Liver (tissue), 9 donors: Measurements from ENCODE around the gene DMRT1. TPM values are rescaled to one million over a fixed set of nuclear protein-coding genes. Genes with fewer than 3 reads are reported as not detected.

Source experiments
- DNase-seq: peaks from one replicate; pipeline ENCODE4 v3.0.0-alpha.2; 2017; ENCODE audit warnings: low spot score
- H3K27ac ChIP-seq, 2 donors: one replicate each; pipeline ENCODE4 v1.7.0; 2013; ENCODE audit warnings: inconsistent platforms in 2 of 2, low read length in 2 of 2, control low read depth in 1 of 2, low read depth in 1 of 2, mild to moderate bottlenecking in 1 of 2
- H3K27me3 ChIP-seq, 4 donors: one replicate each; pipeline versions ENCODE4 v1.6.1 to v1.7.0; 2013; ENCODE audit warnings: low read length in 3 of 4, inconsistent platforms in 1 of 4, mild to moderate bottlenecking in 1 of 4, moderate library complexity in 1 of 4; ENCODE audit not compliant: control insufficient read depth in 4 of 4, insufficient read depth in 4 of 4
- H3K36me3 ChIP-seq, 4 donors: one replicate each; pipeline versions ENCODE4 v1.6.1 to v1.7.0; 2013; ENCODE audit warnings: low read length in 3 of 4, mild to moderate bottlenecking in 3 of 4, low read depth in 1 of 4, moderate library complexity in 1 of 4; ENCODE audit not compliant: control insufficient read depth in 4 of 4, insufficient read depth in 3 of 4
- H3K4me1 ChIP-seq, 4 donors: one replicate each; pipeline versions ENCODE4 v1.6.1 to v1.7.0; 2013; ENCODE audit warnings: low read length in 3 of 4, mild to moderate bottlenecking in 3 of 4, moderate library complexity in 1 of 4; ENCODE audit not compliant: control insufficient read depth in 4 of 4, insufficient read depth in 4 of 4
- H3K4me3 ChIP-seq, 3 donors: one replicate each; pipeline versions ENCODE4 v1.6.1 to v1.7.0; 2013; ENCODE audit warnings: low read length in 3 of 3, control low read depth in 1 of 3, low read depth in 1 of 3, mild to moderate bottlenecking in 1 of 3
- H3K9ac ChIP-seq, 2 donors: one replicate each; pipeline ENCODE4 v1.7.0; 2013; ENCODE audit warnings: low read length in 2 of 2, mild to moderate bottlenecking in 2 of 2, moderate library complexity in 2 of 2, control low read depth in 1 of 2, low read depth in 1 of 2
- H3K9me3 ChIP-seq, 4 donors: one replicate each; pipeline versions ENCODE4 v1.6.1 to v1.7.0; 2013; ENCODE audit warnings: low read length in 3 of 4; ENCODE audit not compliant: control insufficient read depth in 4 of 4
- EGR1 ChIP-seq, 2 donors: IDR thresholded peaks; 2 replicates each; pipeline ENCODE4 v1.6.1; 2016 to 2018; ENCODE audit warnings: antibody characterized with exemption in 2 of 2, low read depth in 2 of 2
- FOXA1 ChIP-seq: IDR thresholded peaks from 2 replicates; pipeline ENCODE4 v1.6.1; 2016; ENCODE audit warnings: antibody characterized with exemption
- FOXA2 ChIP-seq: IDR thresholded peaks from 2 replicates; pipeline ENCODE4 v1.6.1; 2016; ENCODE audit warnings: antibody characterized with exemption
- GABPA ChIP-seq, 2 donors: IDR thresholded peaks in 1 of 2; conservative IDR thresholded peaks in 1 of 2; 2 replicates each; pipeline ENCODE4 v1.6.1; 2016; ENCODE audit warnings: antibody characterized with exemption in 2 of 2, mild to moderate bottlenecking in 1 of 2, moderate library complexity in 1 of 2
- HNF4A ChIP-seq, 2 donors: conservative IDR thresholded peaks; 2 replicates each; pipeline ENCODE4 v1.6.1; 2016; ENCODE audit warnings: antibody characterized with exemption in 2 of 2, mild to moderate bottlenecking in 2 of 2
- NR2F2 ChIP-seq: IDR thresholded peaks from 2 replicates; pipeline ENCODE4 v1.6.1; 2016; ENCODE audit warnings: antibody characterized with exemption
- RAD21 ChIP-seq, 2 donors: IDR thresholded peaks; 2 replicates each; pipeline ENCODE4 v1.6.1; 2016; ENCODE audit warnings: antibody characterized with exemption in 2 of 2, mild to moderate bottlenecking in 2 of 2
- RXRA ChIP-seq, 2 donors: IDR thresholded peaks; 2 replicates each; pipeline ENCODE4 v1.6.1; 2017 to 2018; ENCODE audit warnings: antibody characterized with exemption in 2 of 2, mild to moderate bottlenecking in 1 of 2
- SP1 ChIP-seq: IDR thresholded peaks from 2 replicates; pipeline ENCODE4 v1.6.1; 2018; ENCODE audit warnings: antibody characterized with exemption, mild to moderate bottlenecking
- YY1 ChIP-seq: IDR thresholded peaks from 2 replicates; pipeline ENCODE4 v1.6.1; 2016; ENCODE audit warnings: antibody characterized with exemption, mild to moderate bottlenecking
- WGBS: extraction: QIAGEN DNeasy Blood & Tissue Kit; methylation state at CpG from one replicate; pipeline ENCODE4 v1.1.7; 2013; 5-methylcytosine and 5-hydroxymethylcytosine counted together
- polyA plus RNA-seq, 2 donors: library from polyadenylated mRNA; stranded (reverse) in 1 of 2; unstranded in 1 of 2; fragments of 200-250 nt in 1 of 2; fragments of >200 nt in 1 of 2; fragmentation: Nextera tagmentation in 1 of 2; extraction: Ambion mirVana in 1 of 2; gene quantifications; one replicate each; pipeline versions ENCODE4 v1.2.1 to v1.2.3, GENCODE V29; 2013 to 2015
- total RNA-seq, 2 donors: library from RNA; depleted of rRNA; stranded (reverse); fragments of >200 nt; gene quantifications; one replicate each; pipeline ENCODE4 v1.2.3, GENCODE V29; 2014
- TF ChIP-seq, protein P1 (sequence below): IDR thresholded peaks from 2 replicates; pipeline ENCODE4 v1.6.1; 2016; ENCODE audit warnings: antibody characterized with exemption
- TF ChIP-seq, protein P2 (sequence below): IDR thresholded peaks from 2 replicates; pipeline ENCODE4 v1.6.1; 2016; ENCODE audit warnings: antibody characterized with exemption
- TF ChIP-seq, protein P3 (sequence below): IDR thresholded peaks from 2 replicates; pipeline ENCODE4 v1.6.1; 2016; ENCODE audit warnings: antibody characterized with exemption
- donor health status: healthy.
- donor health status: healthy.
- donor health status: healthy.
- donor health status: healthy.
- donor health status: healthy.

The DMRT1 gene
- total and polyA plus RNA-seq, 4 donors = not detected

GRCh38 chr9:966870-967269 is 125.4 kb downstream of the DMRT1 start (continued):
- TF ChIP-seq SP1 = no peak
- TF ChIP-seq RAD21 (IDR thresholded peaks at IDR 0.05) = no peak
- TF ChIP-seq, protein P1, sequence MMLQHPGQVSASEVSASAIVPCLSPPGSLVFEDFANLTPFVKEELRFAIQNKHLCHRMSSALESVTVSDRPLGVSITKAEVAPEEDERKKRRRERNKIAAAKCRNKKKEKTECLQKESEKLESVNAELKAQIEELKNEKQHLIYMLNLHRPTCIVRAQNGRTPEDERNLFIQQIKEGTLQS = no peak
- TF ChIP-seq HNF4A (conservative IDR thresholded peaks at IDR 0.05) = no peak
- no peak for TF ChIP-seq FOXA1

DNA sequence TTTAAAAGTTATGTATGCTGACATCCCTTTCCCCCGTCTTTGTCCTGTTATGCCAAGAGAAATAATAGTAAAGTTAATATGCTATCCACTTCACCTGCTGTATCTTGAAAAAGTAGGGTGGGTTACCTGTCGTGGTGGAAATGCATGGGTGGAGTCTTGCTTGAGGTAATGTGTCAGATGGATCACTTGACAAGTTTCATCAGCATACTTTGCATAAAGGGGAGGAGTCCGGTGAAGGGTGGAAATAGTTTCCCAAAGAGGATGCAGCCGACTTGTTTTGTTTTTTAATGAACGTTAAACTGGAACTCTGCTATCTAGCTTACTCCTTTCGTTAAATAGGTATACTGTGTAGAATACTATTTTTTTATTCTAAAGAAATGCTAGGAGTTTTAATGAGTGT is 125.9 kb downstream of the DMRT1 start:
- no peaks in the 10 kb centered on the region for H3K36me3 ChIP-seq
- TF ChIP-seq RXRA (IDR thresholded peaks at IDR 0.05) = no peak
- TF ChIP-seq GABPA (IDR thresholded peaks at IDR 0.05 in 1 of 2, conservative IDR thresholded peaks at IDR 0.05 in 1 of 2) = no peak
- TF ChIP-seq FOXA2 = no peak

GRCh38 chr9:967903-968641 is 126.6 kb downstream of the DMRT1 start:
- no peak overlapping the region for H3K9ac ChIP-seq
- peaks cover 7 to 18% (median 13%) of the 10 kb centered on the region in 4 donors for H3K4me1 ChIP-seq
- no peak overlapping the region for H3K27ac ChIP-seq
- H3K36me3 ChIP-seq = no peaks in the 10 kb centered on the region
- DNase-seq = no peak
- H3K4me3 ChIP-seq = no peak overlapping the region
- WGBS = 10% methylated on average over 15 of the region's 15 CpGs
- peaks cover 7 to 20% (median 17%) of the 10 kb centered on the region in 4 donors for H3K27me3 ChIP-seq
- H3K9me3 ChIP-seq = peaks cover 0 to 4% (median 0%) of the 10 kb centered on the region in 4 donors
- TF ChIP-seq, protein P2, sequence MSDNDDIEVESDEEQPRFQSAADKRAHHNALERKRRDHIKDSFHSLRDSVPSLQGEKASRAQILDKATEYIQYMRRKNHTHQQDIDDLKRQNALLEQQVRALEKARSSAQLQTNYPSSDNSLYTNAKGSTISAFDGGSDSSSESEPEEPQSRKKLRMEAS = no peak
- no peak for TF ChIP-seq RXRA (IDR thresholded peaks at IDR 0.05)
- no peak for TF ChIP-seq RAD21 (IDR thresholded peaks at IDR 0.05)
- TF ChIP-seq YY1 = no peak
- no peak for TF ChIP-seq FOXA2
- no peak for TF ChIP-seq NR2F2

More for the DNA sequence above, 125.9 kb downstream of the DMRT1 start:
- Histone ChIP-seq H3K9ac (no peak overlapping the region), H3K27me3 (peaks cover 7 to 21% (median 15%) of the 10 kb centered on the region in 4 donors), H3K9me3 (peaks cover 0 to 4% (median 0%) of the 10 kb centered on the region in 4 donors), H3K4me3 (no peak overlapping the region), H3K4me1 (peaks cover 3 to 13% (median 11%) of the 10 kb centered on the region in 4 donors), H3K27ac (no peak overlapping the region)
- 8% methylated on average over 6 of the region's 6 CpGs for WGBS
- DNase-seq = no peak

DNA sequence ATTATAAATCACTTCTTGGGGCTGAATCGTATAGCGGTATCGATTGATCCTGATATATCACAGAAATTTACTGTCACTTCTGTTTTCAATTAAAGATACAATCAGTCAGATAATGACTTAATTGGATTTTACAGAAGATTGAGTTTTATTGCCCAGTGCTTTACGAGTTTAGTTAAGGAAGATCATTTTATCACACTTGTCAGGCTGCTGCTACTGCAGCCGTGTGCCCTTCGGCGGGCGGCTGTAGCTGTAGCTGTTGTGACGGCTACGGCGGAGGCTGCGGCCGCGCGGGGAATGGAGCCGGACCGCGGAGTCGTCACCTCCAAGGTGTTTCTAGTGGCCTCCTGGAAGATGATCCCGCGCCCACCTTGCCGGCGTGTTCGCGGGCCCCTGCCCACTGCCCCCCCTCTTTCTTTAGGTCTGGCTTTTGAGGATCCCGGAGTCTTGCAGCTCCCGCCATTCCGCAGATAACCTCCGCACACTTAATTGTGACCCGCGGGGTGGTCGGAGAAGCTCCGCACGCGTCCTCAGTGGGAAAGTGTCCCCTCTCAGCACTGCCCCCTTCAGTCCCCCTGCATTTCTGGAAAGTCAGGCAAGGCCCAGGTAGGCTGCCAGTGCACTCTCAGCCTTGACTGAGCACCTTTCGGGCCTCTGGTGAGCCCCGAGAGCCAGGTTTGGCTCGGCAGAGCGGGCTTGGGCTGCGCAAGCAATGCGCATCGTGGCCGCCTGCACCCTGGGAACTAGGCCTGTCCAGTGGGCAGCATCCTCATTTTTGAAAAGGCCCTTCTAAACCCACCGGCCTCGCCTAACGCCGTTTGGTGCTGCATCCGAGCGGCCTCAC is 128.0 kb downstream of the DMRT1 start:
- H3K4me1 ChIP-seq = peaks cover 7 to 18% (median 16%) of the 10 kb centered on the region in 4 donors
- peaks cover 7 to 30% (median 22%) of the 10 kb centered on the region in 4 donors for H3K27me3 ChIP-seq
- no peaks in the 10 kb centered on the region for H3K36me3 ChIP-seq
- H3K9ac ChIP-seq = no peak overlapping the region
- DNase-seq = no peak
- H3K27ac ChIP-seq = no peak overlapping the region
- H3K9me3 ChIP-seq = peaks cover 0 to 4% (median 0%) of the 10 kb centered on the region in 4 donors
- WGBS = 9% methylated on average over 49 of the region's 49 CpGs
- TF ChIP-seq FOXA1 (no peak), YY1 (no peak), NR2F2 (no peak), EGR1 (IDR thresholded peaks at IDR 0.05; ENCODE audit: low read depth in 2 of 2) (no peak), SP1 (no peak)
- TF ChIP-seq, protein P2 = no peak
- TF ChIP-seq, protein P3, sequence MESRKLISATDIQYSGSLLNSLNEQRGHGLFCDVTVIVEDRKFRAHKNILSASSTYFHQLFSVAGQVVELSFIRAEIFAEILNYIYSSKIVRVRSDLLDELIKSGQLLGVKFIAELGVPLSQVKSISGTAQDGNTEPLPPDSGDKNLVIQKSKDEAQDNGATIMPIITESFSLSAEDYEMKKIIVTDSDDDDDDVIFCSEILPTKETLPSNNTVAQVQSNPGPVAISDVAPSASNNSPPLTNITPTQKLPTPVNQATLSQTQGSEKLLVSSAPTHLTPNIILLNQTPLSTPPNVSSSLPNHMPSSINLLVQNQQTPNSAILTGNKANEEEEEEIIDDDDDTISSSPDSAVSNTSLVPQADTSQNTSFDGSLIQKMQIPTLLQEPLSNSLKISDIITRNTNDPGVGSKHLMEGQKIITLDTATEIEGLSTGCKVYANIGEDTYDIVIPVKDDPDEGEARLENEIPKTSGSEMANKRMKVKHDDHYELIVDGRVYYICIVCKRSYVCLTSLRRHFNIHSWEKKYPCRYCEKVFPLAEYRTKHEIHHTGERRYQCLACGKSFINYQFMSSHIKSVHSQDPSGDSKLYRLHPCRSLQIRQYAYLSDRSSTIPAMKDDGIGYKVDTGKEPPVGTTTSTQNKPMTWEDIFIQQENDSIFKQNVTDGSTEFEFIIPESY = no peak
- H3K4me3 ChIP-seq = no peak overlapping the region
